GM12864 (cell line): ENCODE results near the gene TSPAN11.

Source experiments
- DNase-seq: peaks from one replicate; pipeline ENCODE4 v3.0.0-alpha.2; 2011; ENCODE audit warnings: low read depth
- H3K4me3 ChIP-seq: 2 replicates; pipeline ENCODE4 v1.5.1; 2011; ENCODE audit warnings: mild to moderate bottlenecking, low read depth, low read length, control low read depth
- TF ChIP-seq, protein P1 (sequence below): IDR thresholded peaks from 2 replicates; pipeline ENCODE4 v1.5.1; 2011; ENCODE audit warnings: low read depth, mild to moderate bottlenecking, moderate library complexity, low read length, control low read depth, inconsistent platforms; ENCODE audit errors: missing control alignments

The TSPAN11 gene

GRCh38 chr12:31016057-31016456, 89.5 kb downstream of the TSPAN11 start:
- DNase-seq = no peak
- TF ChIP-seq, protein P1, sequence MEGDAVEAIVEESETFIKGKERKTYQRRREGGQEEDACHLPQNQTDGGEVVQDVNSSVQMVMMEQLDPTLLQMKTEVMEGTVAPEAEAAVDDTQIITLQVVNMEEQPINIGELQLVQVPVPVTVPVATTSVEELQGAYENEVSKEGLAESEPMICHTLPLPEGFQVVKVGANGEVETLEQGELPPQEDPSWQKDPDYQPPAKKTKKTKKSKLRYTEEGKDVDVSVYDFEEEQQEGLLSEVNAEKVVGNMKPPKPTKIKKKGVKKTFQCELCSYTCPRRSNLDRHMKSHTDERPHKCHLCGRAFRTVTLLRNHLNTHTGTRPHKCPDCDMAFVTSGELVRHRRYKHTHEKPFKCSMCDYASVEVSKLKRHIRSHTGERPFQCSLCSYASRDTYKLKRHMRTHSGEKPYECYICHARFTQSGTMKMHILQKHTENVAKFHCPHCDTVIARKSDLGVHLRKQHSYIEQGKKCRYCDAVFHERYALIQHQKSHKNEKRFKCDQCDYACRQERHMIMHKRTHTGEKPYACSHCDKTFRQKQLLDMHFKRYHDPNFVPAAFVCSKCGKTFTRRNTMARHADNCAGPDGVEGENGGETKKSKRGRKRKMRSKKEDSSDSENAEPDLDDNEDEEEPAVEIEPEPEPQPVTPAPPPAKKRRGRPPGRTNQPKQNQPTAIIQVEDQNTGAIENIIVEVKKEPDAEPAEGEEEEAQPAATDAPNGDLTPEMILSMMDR = no peak
- H3K4me3 ChIP-seq = no peak overlapping the region

DNA sequence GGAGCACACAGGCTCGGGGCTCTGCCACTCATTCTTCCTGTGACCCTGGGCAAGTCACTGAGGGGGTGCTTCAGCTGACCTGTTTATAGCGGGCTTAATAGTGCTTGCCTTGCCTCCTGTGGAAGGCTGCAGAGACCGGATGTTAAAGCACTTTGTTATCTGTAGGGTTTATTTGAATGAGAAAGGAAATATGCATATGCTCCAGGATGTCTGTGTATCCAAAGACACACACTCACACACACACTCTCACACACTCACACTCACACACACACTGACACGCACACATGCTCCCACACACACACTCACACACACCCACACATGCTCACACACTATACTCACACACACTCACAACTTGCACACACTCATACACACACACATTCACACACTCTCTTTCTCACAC, 91.0 kb downstream of the TSPAN11 start:
- DNase-seq = no peak
- no peak overlapping the region for H3K4me3 ChIP-seq
- TF ChIP-seq, protein P1 = no peak

GRCh38 chr12:31018106-31018789, 91.7 kb downstream of the TSPAN11 start:
- TF ChIP-seq, protein P1 = no peak
- no peak overlapping the region for H3K4me3 ChIP-seq
- no peak for DNase-seq

DNA sequence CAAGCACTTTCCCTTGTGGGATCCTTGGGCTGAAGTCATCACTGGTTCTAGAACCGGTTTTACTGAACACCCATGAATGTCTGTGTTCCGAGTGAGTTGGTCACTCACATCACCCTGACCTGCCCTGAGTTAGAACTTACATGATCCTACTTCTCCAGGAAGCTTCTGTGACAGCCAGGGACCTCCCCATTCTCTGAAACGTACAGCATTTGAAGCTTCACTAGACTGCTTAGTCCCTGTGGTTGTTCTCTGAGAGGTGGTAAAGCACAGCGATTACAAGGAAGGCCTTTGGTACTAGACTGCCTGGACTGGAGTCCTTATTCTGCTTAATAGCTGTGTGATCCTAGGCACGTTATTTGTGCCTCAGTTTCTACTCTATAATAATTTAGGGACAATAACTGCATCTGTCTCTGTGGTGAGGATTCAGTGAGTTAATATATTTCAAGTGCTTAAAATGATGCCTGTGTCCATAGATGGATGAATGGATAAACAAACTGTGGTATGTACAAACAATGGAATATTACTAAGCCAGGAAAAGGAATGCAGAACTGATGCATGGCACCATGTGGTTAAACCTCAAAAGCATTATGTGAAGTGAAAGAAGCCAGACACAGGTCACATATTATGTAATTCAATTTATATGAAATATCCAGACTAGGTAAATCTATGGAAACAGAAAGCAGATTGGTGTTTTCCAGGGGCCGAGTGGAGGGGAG, 92.4 kb downstream of the TSPAN11 start:
- TF ChIP-seq, protein P1 = no peak
- no peak for DNase-seq
- no peak overlapping the region for H3K4me3 ChIP-seq

GRCh38 chr12:31019561-31019960, 93.0 kb downstream of the TSPAN11 start:
- no peak for DNase-seq
- TF ChIP-seq, protein P1 = no peak
- H3K4me3 ChIP-seq = no peak overlapping the region

- TF ChIP-seq, protein P1 = no peak
- no peak for DNase-seq
- no peak overlapping the region for H3K4me3 ChIP-seq
These were observed 93.4 kb downstream of the TSPAN11 start for GRCh38 chr12:31019976-31020375.
